Measurements from ENCODE around the gene PFDN4.
"Not testable (repeated sequence)": the region's sequence is repeated elsewhere in the genome, so short reads cannot be mapped to it uniquely, and the experiment has no call there.

Gene PFDN4

DNA sequence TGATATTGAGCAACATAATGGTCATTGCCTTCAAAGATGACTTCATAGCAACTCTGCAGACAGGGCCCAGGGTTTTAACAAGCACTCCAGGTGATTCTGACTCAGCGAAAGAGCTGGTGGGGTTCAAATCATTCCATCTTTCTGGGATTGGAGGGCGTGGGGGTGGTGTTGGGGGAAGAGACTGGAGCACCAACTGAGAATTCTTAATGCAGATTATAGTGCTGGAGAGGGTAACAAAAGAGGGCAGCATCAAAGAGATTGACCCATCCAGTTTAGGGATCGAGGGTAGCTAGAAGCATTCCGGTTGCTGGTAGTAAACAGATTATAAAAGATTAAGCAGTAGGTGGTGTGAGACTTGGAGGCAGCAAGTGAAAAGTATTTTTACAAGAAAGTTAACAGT, 15.9 kb downstream of the PFDN4 start:
- no peak for DNase-seq (ENCODE audit: low spot score)

DNA sequence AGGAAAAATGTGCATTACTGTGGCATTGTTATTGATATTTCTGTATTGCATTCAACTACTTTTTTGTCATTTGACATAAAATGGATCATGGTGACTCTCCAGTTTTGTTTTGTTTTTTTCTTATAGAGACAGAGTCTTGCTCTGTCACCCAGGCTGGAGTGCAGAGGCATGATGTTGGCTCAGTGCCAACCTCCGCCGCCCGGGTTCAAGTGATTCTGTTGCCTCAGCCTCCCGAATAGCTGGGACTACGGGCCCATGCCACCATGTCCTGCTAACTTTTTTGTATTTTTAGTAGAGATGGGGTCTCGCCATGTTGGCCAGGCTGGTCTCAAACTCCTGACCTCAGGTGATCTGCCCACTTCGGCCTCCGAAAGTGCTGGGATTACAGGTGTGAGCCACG, 16.8 kb downstream of the PFDN4 start:
- not testable (repeated sequence) for DNase-seq (ENCODE audit: low spot score)

DNA sequence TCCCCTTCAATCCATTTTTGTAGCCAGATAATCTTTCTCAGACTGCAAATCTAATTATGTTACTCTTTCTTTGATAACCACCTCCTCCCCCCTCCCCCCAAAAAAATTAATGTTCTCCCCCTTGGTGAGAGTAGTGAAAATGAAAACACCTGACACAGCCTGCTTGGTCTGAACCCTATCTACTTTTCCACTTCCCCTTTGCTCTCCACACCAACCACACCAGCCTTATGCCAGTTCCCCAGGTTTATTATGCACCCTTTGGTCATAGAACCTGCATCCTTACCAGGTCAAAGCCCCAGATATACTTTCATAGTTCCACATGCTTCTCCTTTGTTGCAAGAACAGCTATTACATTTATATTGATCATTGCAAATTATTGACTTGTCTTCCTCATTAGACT, 19.4 kb downstream of the PFDN4 start:
- DNase-seq (ENCODE audit: low spot score) = no peak

DNA sequence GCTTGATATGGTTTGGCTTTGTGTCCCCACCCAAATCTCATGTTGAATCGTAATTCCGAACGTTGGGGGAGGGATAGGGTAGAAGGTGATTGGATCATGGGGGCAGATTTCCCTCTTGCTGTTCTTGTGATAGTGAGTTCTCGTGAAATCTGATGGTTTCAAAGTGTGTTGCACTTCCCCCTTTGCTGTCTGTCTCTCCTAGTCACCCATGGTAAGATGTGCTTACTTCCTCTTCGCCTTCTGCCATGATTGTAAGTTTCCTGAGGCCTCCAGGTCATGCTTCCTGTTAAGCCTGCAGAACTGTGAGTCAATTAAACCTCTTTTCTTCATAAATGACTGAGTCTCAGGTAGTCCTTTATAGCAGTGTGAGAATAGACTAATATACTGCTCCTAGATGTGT, 19.9 kb downstream of the PFDN4 start:
- no peak for DNase-seq (ENCODE audit: low spot score)

DNA sequence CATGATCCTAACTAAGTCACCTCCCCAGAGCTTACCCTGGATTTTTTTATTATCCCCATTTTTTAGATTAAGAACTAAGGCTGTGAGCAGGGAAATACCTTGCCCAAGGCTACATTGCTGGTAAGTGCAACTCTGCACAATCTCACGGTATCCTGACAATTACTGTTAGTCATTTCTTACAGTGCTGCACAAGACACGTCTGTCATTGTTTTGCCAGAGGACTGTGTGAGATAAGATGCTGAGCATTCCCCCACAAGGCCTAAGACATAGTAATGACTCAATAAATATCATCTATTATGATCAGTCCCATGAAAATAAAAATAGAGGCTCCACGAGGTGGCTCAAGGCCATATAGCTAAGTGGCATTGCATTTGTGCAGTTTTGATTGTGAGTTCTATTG, 21.0 kb downstream of the PFDN4 start:
- no peak for DNase-seq (ENCODE audit: low spot score)

DNA sequence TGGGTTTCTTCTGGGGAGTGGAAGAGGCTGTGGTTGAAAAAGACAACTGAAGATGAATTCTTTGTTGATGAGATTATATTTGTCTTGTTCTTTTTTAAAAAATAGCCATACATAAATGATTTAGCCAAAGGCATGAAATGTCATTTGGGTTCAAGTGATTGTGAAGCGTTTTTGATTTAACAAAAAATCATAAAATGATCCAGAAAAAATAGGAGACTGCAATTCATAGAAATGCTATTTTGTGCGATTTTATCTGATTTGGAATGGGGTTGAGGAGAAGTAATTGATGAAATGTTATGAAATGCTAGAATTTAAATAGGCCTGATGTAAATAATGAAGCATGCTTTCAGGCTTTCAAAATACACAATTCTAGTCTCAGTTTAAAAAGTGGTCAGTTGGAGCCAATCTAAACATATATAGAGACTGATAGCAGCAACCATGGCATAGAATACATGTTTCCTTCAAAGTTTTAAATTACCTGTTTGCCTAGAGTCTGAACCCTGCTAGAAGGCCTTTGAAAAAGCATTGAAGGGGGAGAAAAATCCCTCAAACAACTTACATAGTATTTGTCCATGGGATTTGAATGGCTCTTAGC, 21.8 kb downstream of the PFDN4 start:
- DNase-seq (ENCODE audit: low spot score) = no peak

DNA sequence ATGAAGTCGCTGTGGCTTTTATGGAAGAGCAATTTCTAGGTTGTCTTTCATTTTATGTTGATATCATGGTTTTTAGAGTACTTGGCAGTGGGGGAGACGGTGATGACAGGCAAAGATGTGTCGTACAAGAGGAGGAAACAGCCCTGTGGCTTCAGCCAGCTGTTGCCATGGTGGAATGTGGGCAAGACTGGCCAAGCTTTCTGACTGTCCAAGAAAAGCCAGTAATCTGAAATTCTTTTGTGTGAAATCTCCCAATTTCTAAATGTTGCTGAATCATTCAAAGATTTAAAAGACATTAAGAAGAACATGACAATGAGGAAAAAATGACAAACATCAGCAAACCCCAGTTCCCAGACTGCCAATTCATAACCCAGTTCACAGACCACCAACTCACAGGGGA, 23.1 kb downstream of the PFDN4 start:
- DNase-seq (ENCODE audit: low spot score) = no peak

DNA sequence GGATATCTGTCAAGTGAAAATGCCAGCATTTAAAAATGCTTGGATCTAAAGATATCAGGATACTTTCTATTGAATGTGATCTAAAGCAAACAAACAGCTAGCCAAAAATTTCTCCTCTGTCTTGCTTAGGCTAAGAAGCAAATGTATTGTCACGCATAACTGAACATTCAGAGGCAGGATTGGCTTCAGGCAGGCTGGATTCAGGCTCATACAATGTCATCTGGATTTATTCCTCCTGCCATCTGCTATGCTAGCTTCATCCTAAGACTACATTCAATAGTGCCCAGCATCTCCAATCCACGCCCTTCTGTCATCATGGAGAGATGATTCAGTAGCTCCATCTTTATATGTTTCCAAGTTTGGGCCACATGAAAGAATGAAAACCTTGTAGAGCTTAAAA, 27.1 kb downstream of the PFDN4 start:
- no peak for DNase-seq (ENCODE audit: low spot score)

DNA sequence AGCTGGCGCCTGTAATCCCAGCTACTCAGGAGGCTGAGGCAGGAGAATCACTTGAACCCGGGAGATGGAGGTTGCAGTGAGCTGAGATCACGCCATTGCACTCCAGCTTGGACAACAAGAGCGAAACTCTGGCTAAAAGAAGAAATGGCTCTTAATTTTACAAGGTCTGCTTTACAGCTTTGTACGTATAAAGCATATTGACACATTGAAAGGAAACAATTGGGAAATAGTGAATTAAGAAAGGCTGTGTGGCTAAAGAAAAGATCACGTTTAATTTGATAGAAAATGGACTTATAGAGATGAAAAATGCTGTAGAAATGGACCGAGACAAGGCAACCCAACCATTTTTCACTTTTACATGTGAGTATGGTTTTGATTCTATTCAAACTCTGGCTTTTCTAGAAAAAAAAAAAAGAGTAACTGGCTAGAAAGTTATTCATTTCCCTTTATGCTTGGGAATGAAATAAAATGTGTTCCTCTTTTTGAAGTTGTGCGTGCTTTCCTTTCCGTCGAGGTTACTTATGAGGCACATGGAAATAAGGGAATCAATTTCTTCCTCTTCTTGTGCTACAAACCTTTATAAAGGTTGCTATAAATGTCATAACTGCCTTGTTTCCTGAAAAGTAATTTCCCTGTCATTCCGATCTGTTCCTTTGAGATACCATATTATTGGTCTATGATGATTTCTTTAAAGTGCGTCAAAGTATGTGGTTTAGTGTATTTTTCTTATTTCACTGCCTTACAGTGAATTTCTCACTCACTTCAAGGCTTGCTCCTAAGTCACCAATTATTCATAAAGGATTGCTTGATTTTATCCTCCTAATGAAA, 29.4 kb downstream of the PFDN4 start:
- no peak for DNase-seq (ENCODE audit: low spot score)

DNA sequence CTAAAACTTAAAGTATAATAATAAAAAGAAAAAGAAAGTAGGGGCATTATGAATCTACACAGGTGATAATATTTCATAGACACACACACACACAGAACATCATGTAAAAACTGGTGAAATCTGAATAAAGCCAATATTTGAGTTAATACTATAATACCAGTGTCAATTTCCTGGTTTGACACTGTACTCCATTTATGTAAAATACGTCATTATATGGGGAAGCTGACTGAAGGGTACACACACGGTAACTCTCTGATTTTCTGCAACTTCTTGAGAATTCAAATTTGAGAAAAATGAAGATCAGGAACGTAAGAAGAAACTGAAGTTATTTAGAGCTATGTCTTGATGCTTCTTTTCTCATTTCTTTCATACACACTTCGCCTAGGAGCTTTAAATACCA, 36.2 kb downstream of the PFDN4 start:
- no peak for DNase-seq (ENCODE audit: low spot score)

DNA sequence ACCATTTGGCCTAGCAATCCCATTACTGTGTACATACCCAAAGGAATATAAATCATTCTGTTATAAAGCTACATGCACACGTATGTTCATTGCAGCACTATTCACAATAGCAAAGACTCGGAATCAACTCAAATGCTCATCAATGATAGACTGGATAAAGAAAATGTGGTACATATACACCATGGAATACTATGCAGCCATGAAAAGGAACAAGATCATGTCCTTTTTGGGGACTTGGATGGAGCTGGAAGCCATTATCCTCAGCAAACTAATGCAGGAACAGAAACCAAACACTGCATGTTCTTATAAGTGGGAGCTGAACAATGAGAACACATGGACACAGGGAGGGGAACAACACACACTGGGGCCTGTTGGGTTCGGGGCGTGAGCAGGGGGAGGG, 40.8 kb downstream of the PFDN4 start:
- DNase-seq (ENCODE audit: low spot score) = not testable (repeated sequence)

DNA sequence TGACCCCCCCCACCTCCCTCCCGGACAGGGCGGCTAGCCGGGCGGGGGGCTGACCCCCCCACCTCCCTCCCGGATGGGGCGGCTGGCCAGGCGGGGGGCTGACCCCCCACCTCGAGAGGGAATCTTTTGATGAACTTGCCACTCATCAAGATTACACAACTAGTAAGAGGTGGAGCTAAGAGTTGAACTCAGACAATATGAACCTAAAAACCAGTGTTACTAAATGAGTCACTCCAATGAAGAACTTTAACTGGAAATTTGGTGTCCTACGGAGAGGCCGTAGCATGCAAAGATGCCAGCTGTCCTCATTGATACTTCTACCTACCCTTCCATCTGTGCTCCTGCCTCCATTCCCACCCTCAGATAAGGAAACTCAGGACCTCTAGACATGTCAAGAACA, 42.8 kb downstream of the PFDN4 start:
- DNase-seq (ENCODE audit: low spot score) = no peak

DNA sequence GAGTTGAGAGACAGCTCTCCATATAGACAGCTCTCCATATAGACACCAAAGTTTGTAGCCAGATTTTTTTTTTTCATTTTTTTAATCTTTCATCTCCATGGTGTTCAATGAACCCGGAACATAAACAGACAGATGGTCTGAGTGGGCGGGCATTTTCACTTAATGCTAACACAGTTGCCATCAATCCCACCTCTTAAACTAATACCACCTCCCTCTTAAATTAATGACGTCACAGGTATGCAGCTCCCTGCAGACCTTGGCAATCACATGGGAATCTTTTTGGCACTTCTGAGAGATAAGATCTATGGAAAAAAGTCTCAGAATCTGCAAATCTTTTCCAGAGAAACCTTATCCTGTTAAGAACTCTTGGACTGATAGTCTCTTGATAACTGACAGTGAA, 43.2 kb downstream of the PFDN4 start:
- DNase-seq (ENCODE audit: low spot score) = no peak

DNA sequence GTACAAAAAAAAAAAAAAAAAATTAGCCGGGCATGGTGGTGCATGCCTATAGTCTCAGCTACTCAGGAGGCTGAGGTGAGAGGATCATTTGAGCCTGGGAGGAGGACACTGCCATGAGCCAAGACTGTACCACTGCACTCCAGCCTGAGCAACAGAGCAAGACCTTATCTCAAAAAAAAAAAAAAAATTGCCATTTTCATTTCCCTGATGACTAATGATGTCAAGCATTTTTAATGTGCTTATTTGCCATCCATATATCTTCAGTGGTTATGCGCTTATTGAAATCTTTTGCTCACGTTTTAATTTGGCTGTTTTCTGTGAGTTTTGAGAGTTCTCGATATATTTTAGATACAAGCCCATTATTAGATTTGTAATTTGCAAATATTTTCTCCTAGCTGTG, 46.7 kb downstream of the PFDN4 start:
- no peak for DNase-seq (ENCODE audit: low spot score)

DNA sequence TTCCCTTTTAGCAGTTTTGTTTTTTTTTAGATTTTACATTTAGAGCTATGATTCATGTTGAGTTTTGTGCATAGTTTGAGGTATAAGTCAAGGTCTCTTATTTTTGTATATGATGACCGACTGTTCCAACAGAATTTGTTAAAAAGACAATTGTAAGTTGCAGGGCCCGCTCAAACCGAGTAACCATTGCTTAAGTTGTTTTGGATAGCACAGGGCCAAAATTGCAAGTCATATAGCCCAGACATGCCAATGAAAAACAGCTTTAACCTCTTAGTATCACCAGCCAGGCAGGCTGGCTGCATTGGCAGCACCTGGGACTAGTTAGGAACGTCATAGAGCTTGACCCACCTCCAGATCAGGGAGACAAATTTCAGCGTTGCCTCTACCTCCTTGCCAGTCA, 47.3 kb downstream of the PFDN4 start:
- DNase-seq (ENCODE audit: low spot score) = no peak

DNA sequence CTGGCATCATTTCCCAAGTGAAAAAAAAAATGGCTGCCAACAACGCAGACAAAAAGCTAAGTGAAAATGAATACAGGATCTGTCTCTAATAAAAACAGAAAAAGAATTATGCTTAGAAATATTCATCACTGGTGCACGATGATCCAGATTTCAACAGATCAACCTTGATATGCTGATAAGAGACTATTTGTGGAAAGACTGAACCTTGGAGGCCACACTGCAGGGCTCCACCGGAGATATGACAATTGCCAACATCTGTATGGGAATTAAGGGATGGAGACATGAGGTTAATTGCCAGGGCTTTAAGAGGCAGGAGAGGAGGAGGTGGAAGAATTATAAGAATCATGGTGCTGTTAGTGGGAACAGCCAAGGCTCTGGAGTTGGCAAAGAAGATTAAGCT, 48.3 kb downstream of the PFDN4 start:
- DNase-seq (ENCODE audit: low spot score) = no peak

DNA sequence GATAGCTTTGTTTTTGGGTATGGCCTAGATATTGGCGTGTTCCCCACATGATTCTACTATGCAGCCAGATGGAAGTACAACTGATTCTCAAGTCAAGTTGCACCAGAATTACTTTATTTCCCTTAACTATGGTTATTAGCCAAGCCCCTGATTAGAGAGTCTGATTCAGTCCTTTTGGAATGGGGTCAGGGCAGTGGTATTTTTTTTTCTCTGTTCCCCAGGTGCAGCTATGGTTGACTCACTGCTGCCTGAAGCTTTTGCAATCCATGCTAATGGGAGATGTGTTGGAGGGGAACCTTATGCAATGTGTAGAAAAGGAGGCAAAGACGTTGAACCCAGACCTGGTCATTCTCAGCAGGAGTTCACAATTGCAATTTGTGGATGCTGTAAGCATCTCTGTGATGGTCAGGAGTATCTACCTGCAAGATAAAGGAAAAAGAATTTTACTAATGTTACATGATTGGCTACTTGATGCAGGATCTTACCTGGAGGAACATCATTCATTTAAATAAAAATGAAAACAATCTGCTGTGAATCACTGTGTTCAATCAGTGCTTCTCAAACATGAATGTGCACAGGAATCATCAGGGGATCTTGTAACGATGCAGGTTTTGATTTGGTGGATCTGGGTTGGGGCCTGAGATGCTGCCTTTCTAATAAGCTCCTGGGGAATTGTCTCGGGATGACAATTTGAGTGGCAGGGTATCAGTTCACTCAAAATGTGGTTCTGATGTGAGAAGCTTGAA, 49.4 kb downstream of the PFDN4 start:
- no peak for DNase-seq (ENCODE audit: low spot score)

DNA sequence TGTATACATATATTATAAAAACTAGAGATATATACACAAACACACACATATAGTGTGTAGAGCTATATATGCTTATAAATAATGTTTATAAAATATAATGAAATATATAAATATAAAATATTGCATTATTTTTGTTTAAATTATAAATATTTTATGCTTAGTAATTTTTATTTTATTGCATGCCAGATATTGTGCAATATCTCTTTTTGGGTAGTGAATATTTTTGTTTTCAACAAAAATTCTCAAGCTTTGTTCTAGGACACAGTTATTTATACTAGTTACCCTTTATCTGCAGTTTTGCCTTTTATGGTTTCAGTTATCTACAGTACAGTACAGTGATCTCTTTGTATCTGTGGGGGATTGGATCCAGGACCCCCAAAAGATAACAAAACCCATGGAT, 52.2 kb downstream of the PFDN4 start:
- DNase-seq (ENCODE audit: low spot score) = no peak

DNA sequence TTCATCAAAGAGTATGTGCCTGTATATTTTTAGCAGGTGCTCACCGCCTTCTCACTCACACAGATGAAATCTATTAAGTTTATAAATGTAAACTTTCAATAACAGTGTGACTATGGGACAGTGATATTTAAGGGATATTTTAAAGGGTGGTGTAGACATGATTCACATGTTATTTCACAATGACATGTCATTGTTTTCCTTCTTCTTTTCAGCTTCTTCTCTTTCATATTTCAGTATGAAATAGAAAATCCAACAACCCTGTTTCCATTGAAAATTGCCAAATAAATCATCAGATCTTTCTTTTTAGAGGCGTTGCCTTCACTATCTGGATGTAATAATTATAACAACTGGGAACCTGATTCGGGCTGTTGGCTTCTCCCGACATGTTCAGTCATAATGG, 54.8 kb downstream of the PFDN4 start:
- no peak for DNase-seq (ENCODE audit: low spot score)

DNA sequence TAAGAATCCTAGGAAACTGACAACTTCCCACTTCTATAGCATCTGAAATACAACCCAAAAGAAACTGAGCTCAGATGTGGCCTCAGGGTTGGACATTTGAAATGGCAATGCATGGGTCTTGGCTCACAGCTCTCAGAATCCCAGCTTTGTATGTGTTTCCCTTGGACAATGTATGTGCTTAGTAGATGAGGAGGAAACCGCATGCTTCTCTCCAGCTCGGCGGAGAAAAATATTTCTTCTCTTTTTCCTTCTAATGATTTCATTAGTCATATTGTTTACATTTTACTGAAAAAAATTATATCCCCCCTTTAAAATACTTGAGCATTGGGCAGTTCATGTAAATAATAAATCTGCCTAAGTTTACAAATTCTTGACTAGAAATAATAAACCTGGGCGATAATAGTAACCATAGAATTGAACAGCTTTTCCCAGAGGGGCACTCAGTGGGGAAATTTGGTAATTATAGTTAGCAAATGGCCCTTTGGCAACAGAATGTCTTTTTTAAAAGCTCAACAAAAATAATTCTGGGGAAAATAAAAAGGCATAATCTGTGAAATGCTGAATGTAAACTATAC, 55.3 kb downstream of the PFDN4 start:
- no peak for DNase-seq (ENCODE audit: low spot score)

DNA sequence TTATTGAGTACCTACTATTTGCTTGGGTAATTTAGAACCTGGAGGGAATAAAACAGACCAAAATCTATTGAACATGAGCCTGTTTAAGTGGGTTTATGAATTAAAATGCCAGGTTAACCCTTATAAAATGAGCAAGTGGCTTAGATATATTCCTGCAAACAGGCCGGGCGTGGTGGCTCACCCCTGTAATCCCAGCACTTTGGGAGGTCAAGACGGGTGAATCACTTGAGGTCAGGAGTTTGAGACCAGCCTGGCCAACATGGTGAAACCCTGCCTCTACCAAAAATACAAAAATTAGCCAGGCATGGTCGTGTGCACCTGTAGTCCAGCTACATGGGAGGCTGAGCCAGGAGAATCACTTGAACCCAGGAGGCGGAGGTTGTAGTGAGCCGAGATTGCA, 57.9 kb downstream of the PFDN4 start:
- DNase-seq (ENCODE audit: low spot score) = not testable (repeated sequence)

DNA sequence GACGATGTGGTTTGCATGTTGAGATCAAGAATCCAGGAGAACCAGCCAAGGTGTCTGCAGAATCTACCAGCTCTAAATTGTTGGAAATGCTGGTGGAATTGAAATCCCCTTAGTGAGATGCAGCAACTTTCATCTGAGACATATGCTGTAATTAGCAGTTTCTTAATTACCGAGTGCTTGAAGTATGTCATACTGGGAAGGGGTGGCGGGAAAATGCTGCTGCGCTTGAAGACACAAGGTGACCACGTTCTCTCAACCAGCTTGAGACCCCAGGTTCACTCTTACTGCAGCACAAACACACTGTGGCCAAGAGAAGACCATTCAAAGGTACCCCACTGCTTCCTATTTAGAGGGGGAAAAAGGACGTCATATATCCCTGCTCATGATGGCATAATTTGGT, 59.0 kb downstream of the PFDN4 start:
- no peak for DNase-seq (ENCODE audit: low spot score)

DNA sequence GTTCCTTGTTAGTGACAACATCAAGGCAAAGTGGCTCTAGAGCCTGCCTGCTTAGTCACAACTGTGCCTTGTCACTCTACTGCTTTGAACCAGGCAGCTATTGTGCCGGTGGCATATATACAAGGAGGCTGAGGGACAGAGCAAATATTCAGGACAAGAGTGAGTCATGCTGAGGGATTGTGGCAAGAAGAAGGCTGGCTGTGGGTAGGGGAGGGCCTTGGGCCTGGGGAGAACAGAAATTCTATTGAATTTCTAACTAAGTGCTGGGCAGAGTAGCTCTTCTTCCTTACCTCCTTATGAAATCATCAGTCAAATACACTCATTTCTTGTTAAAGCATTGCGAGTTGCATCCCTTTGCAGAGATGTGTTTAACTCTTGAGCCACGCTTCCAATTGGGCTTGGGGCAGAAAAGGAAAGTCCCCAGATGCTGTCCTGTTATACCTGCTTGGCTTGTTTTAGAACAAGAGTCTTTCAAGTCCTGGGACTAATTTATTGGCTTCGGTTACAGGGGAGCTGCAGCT, 59.7 kb downstream of the PFDN4 start:
- no peak for DNase-seq (ENCODE audit: low spot score)

Measured in ecto neural progenitor cell (in vitro differentiated cells).